ENCODE measurements around the gene SMYD3. TPM values are rescaled to one million over a fixed set of nuclear protein-coding genes. Genes with fewer than 3 reads are reported as not detected.

The SMYD3 gene
- total and polyA plus RNA-seq, 4 donors = 10.5 to 40.1 (median 32.5) TPM

DNA sequence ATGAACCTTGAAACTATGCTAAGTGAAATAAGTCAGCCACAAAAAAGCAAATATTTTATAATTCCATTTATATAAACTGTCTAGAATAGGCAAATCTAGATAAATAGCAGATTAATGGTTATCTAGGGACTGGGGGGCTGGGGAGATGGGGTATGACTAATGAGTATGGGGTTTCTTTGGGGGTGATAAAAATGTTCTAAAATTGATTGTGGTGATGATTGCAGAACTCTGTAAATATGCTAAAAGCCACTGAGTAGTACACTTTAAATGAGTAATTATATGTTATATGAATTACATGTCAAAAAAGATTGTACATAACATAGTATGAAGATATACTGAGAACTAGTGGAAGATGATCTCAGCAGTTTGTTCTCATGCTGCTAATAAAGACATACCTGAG, 677.3 kb downstream of the SMYD3 start:
- DNase-seq = no peak
- Histone ChIP-seq H3K9me3 (ENCODE audit: control insufficient read depth in 4 of 4, insufficient read depth in 3 of 4, low read length in 3 of 4) (peaks cover 0 to 3% (median 0%) of the 10 kb centered on the region in 4 donors), H3K4me3 (no peak overlapping the region), H3K36me3 (ENCODE audit: control insufficient read depth in 4 of 4, insufficient read depth in 4 of 4, low read length in 4 of 4) (peaks cover 0 to 3% (median 0%) of the 10 kb centered on the region in 4 donors), H3K9ac (ENCODE audit: insufficient read depth in 1 of 2, low read length in 2 of 2) (no peak overlapping the region), H3K4me1 (ENCODE audit: control insufficient read depth in 5 of 5, insufficient read depth in 5 of 5, low read length in 5 of 5) (no peaks in the 10 kb centered on the region), H3K27ac (ENCODE audit: low read depth in 1 of 2, low read length in 1 of 2) (no peak overlapping the region), H3K27me3 (ENCODE audit: control insufficient read depth in 3 of 3, insufficient read depth in 3 of 3, low read length in 2 of 3) (no peaks in the 10 kb centered on the region)
- ATAC-seq (ENCODE audit: insufficient read depth, low FRiP score) = no peak
- TF ChIP-seq, protein P1, sequence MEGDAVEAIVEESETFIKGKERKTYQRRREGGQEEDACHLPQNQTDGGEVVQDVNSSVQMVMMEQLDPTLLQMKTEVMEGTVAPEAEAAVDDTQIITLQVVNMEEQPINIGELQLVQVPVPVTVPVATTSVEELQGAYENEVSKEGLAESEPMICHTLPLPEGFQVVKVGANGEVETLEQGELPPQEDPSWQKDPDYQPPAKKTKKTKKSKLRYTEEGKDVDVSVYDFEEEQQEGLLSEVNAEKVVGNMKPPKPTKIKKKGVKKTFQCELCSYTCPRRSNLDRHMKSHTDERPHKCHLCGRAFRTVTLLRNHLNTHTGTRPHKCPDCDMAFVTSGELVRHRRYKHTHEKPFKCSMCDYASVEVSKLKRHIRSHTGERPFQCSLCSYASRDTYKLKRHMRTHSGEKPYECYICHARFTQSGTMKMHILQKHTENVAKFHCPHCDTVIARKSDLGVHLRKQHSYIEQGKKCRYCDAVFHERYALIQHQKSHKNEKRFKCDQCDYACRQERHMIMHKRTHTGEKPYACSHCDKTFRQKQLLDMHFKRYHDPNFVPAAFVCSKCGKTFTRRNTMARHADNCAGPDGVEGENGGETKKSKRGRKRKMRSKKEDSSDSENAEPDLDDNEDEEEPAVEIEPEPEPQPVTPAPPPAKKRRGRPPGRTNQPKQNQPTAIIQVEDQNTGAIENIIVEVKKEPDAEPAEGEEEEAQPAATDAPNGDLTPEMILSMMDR (IDR thresholded peaks at IDR 0.05; ENCODE audit: control extremely low read depth, extremely low read depth) = no peak

DNA sequence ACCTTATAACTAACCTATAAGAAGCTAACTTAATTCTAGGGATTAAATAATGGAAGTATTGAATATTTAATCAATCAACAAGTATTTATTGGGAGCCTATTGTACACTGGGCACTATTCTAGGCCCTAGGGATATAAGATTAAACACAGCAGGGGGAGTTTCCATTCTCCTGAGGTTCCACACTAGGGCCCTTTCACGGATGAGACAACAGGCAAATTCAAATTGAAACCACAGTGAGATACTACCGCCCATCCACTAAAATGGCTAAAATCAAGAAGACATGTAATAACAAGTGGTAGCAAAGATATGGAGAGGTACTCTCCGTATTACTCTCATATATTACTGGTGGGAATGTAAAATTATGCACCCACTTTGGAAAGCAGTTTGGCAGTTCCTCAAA, 677.9 kb downstream of the SMYD3 start:
- Histone ChIP-seq H3K4me1 (ENCODE audit: control insufficient read depth in 5 of 5, insufficient read depth in 5 of 5, low read length in 5 of 5) (no peaks in the 10 kb centered on the region), H3K36me3 (ENCODE audit: control insufficient read depth in 4 of 4, insufficient read depth in 4 of 4, low read length in 4 of 4) (peaks cover 0 to 3% (median 0%) of the 10 kb centered on the region in 4 donors), H3K27ac (ENCODE audit: low read depth in 1 of 2, low read length in 1 of 2) (no peak overlapping the region), H3K4me3 (no peak overlapping the region), H3K9me3 (ENCODE audit: control insufficient read depth in 4 of 4, insufficient read depth in 3 of 4, low read length in 3 of 4) (peaks cover 0 to 3% (median 0%) of the 10 kb centered on the region in 4 donors), H3K9ac (ENCODE audit: insufficient read depth in 1 of 2, low read length in 2 of 2) (no peak overlapping the region), H3K27me3 (ENCODE audit: control insufficient read depth in 3 of 3, insufficient read depth in 3 of 3, low read length in 2 of 3) (no peaks in the 10 kb centered on the region)
- DNase-seq (no peak), ATAC-seq (ENCODE audit: insufficient read depth, low FRiP score) (no peak)
- TF ChIP-seq, protein P1 (IDR thresholded peaks at IDR 0.05; ENCODE audit: control extremely low read depth, extremely low read depth) = no peak
- WGBS, 2 donors = 94 to 95% methylated on average over 3 of the region's 3 CpGs

DNA sequence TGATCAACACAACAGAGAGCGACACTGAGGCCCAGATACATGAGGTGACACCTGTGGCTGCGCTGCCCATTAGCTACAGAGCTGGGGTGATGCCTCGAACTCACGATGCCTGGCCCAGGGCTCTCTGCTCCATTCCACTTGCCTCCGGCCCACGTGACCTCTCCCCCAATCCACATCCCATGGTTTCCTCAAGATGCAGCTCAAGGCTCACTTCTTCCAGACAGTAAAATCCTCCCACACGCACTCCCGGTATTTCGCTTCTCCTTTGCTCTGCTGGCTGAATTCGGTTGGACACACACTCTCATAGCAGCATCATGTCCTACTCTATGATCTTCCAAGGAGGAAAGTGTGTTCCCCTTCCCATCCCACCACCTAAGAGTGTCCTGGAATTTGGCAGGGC, 679.8 kb downstream of the SMYD3 start:
- TF ChIP-seq, protein P1 (IDR thresholded peaks at IDR 0.05; ENCODE audit: control extremely low read depth, extremely low read depth) = no peak
- Histone ChIP-seq H3K9me3 (ENCODE audit: control insufficient read depth in 4 of 4, insufficient read depth in 3 of 4, low read length in 3 of 4) (peaks cover 0 to 3% (median 0%) of the 10 kb centered on the region in 4 donors), H3K27ac (ENCODE audit: low read depth in 1 of 2, low read length in 1 of 2) (no peak overlapping the region), H3K4me1 (ENCODE audit: control insufficient read depth in 5 of 5, insufficient read depth in 5 of 5, low read length in 5 of 5) (peaks cover 0 to 3% (median 0%) of the 10 kb centered on the region in 5 donors), H3K36me3 (ENCODE audit: control insufficient read depth in 4 of 4, insufficient read depth in 4 of 4, low read length in 4 of 4) (peaks cover 0 to 3% (median 0%) of the 10 kb centered on the region in 4 donors), H3K27me3 (ENCODE audit: control insufficient read depth in 3 of 3, insufficient read depth in 3 of 3, low read length in 2 of 3) (no peaks in the 10 kb centered on the region), H3K4me3 (no peak overlapping the region), H3K9ac (ENCODE audit: insufficient read depth in 1 of 2, low read length in 2 of 2) (no peak overlapping the region)
- ATAC-seq (ENCODE audit: insufficient read depth, low FRiP score) (no peak), DNase-seq (no peak)
- WGBS, 2 donors = 97 to 99% methylated on average over 10 of the region's 10 CpGs
